Stomach (tissue), 4 donors: ENCODE measurements around the gene USP10.

Experiments
- CTCF ChIP-seq, 7 experiments: fragments of 450-650 bp in 4 of 7; fragments of 200-600 bp in 3 of 7; sonication (generic) in 3 of 7; IDR thresholded peaks; one replicate each; pipeline ENCODE4 v1.5.1; 2016 to 2019; ENCODE audit warnings: antibody characterized with exemption in 7 of 7, control low read depth in 2 of 7, mild to moderate bottlenecking in 1 of 7
- EP300 ChIP-seq: sonication (generic); formaldehyde crosslinking; IDR thresholded peaks from one replicate; pipeline ENCODE4 v1.6.1; 2017; ENCODE audit warnings: antibody characterized with exemption
- POLR2A ChIP-seq, 4 donors: fragments of 450-650 bp; IDR thresholded peaks; one replicate each; pipeline ENCODE4 v1.6.1; 2016; ENCODE audit warnings: antibody characterized with exemption in 4 of 4, control low read depth in 2 of 4, mild to moderate bottlenecking in 1 of 4, moderate library complexity in 1 of 4
- POLR2AphosphoS5 ChIP-seq, 3 donors: sonication (generic); formaldehyde crosslinking; IDR thresholded peaks; one replicate each; pipeline ENCODE4 v1.6.1; 2016; ENCODE audit warnings: antibody characterized with exemption in 3 of 3

GRCh38 chr16:84684592-84684965, 15.2 kb upstream of the USP10 start:
- TF ChIP-seq POLR2A (IDR thresholded peaks at IDR 0.05) (no peak), CTCF (IDR thresholded peaks at IDR 0.05) (no peak), EP300 (no peak), POLR2AphosphoS5 (IDR thresholded peaks at IDR 0.05) (no peak)
